ENCODE data around the gene FAR2.
"Not testable (repeated sequence)": the region's sequence is repeated elsewhere in the genome, so short reads cannot be mapped to it uniquely, and the experiment has no call there.

FAR2 gene

DNA sequence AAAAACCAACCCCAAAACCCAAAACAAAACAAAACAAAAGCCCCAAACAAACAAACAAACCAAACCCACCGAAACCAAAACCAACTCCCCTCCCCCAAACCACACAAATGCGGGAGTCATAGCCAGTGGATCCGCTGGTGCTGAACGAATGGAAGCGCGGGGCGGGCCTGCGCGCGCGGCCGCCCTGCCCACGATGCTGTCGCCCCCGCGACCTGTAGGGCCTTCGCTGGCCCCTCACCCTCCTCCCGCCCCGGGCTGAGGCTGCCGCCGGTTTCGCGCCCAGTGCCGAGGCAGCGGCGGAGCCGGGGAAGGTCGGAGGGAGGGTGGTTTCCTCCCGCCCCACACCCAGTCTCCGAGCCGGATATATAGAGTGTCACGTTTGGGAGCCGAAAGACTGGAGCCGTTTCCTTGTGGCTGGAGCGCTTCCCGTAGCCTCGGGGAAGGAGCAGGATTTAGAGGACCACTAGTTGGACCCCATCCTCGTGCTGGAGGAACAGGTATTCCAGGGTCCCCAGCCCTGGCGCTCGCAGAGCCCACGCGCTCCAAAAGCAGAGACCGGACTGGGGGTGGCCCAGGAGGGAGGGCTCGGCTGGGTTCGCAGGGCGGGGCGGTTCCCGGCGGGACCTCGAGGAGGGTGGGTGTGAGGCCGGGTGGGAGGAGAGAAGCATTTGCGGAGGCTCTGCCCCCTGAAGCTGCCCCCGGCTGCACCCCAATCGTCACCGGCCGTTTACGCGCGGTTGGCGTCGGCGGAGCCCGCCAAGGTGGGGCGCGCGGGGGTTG is at the start of gene FAR2:
Gene FAR2 (plus strand): TSS at position 368 of the 780 bp plus-strand sequence. CDS start 121,172 bp downstream, outside the sequence.
- DNase-seq (ENCODE audit: low spot score): peak; percentile 69

DNA sequence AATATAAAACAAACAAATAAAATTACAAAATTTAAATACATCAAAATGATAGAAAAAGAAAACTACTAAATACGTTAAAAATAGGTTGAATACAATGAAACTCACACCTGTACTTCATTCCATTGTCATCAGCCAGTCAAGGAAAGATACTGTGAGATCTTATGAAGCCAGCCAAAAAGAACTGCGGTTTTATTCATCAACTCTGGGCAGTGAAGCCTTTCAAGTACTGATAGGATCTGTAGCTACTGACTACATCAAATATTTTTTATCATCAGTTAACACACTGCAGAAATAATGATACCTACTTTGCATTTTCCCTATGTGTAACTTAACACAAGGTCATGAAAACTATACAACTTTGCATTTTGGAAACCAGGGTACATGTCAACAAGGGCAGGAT is 46.3 kb upstream of the FAR2 start:
- DNase-seq (ENCODE audit: low spot score): no peak

DNA sequence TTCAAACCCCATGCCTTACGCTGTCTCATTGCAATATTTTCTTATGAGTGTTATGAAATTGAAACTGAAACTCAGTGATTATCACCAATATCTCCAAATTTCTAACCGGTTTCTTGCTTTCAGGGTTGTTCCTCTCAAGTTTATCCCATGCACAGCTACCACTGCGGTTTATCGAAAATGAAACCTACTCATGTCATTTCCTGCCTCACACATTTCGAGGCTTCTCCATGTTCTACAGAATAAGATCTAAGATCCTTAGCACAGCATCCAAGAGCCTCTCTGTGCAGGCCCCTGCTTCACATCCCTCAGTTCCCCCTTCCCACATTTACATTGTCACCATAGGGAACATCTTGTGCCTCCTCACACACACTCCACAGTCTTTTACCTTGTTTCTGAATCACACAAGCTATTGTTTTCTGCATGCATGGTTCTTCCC is 45.5 kb upstream of the FAR2 start:
- DNase-seq (ENCODE audit: low spot score): no peak

DNA sequence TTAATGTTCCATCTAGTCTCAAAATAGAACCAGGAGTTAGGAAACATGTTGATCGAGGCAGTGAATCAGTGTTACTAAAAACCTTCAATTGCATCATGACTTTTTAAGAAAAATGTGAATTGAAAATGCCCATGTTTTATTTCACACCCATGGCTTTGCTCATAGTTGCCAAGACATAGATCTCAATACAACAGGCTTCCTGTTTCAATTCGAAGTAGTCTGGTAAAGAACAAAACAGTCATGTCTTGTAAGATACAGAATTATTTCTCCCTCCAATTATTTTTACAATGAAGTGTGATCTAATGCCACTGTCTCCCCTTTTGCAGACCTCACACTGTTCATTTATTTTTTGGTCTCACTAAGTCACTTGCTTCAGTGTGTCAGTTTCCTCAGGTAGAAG is 44.6 kb upstream of the FAR2 start:
- no peak for DNase-seq (ENCODE audit: low spot score)

DNA sequence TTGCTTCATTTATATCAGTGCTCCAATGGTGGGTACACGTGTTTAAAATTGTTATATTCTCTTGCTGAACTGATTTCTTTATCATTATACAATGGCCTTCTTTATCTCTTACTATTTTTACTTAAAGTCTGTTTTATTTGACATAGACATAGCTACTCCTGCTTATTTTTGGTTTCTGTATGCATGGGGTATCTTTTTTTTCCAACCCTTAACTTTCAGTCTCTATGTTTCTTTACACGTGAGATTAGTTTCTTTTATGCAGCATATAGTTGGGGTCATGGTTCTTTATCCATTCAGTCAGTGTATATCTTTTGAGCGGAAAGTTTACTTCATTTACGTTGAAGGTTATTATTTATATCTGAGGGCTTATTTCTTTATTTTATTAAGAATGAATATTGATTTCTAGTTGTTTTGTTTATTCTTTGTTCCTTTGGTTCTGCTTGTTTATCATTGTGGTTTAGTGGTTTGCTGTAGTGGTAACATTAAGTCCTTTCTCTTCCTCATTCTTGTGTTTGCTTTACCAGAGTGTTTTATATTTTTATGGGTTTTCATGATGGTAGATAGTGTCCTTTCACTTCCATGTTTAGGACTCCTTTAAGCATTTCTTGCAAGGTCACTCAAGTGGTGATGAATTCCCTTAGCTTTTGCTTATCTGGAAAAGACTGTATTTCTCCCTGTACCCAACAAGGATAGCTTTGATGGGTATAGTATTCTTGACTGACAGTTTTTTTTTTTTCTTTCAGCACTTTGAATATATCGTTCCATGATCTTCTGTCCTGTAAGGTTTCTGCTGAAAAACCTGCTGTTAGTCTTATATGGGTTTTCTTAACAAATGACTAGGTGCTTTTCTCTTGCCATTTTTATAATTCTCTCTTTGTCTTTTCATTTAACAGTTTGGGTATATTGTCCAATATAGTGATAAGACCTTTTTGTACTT is 38.3 kb upstream of the FAR2 start:
- no peak for DNase-seq (ENCODE audit: low spot score)

DNA sequence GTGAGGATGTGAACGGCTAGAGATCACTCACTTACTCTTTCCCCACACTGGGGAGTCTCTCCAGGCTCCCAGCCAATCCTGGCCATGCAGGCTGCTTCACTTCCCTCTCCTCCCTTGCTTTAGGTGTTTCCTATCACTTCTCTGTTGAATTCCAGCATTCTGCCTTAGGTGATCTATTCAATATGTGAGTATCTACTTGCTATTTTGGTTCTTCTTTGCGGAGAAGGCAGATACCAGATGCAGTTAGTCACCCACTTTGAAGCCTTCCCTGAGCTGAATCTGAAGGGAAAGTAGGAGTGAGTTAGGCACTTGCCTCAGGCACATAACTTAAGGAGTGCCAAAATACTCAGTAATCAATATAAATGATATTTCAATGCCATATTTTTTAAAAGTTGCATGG is 36.0 kb upstream of the FAR2 start:
- DNase-seq (ENCODE audit: low spot score): no peak

DNA sequence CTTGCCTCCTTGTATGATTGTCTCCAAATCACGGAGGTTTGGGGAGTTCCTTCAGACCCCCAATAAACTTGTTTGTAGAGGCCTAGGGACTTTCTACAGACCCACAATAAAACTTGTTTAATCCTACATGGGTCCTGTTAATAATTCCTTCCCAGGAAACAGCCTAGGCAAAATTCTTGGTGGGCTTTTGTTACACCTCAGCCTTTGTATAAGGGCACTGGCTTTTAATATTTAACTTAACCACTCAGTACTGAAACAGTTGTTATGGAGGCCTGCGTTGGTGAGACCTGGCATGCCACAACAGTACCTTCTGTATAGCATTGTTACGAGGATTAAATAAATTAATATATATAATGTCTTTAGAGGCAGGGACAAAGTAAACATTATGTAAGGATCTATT is 32.7 kb upstream of the FAR2 start:
- DNase-seq (ENCODE audit: low spot score): no peak

DNA sequence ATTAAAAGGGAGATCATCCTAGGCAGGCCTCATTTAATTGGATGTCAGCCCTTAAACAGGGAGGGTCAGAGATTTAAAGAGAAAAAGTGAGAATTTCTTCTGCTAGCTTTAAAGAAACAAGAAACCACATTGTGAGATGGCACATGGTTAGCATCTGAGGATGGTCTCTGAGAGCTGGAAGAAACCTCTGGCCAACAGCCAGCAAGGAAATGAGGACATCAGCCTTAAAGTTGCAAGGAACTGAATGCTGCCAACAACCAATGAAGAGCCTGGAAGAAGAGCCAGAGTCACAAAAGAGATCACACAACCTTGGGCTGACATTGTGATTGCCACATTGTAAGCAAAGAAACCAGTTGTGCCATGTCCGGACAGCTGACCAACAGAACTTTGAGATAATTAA is 17.5 kb upstream of the FAR2 start:
- no peak for DNase-seq (ENCODE audit: low spot score)

DNA sequence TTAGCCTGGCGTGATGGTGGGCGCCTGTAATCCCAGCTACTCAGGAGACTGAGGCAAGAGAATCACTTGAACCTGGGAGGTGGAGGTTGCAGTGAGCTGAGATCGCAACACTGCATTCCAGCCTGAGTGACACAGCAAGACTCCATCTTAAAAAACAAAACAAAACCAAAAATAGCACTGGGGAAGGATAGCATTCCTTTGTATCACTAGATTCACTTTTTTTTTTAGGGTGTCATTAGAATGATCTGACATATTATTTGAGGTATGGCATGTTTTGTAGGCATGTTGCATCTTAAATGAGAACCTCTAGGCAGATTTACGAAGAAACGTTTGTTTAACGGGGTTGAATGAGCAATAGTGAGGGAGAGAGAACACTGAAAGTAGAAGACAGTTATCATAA is 16.8 kb upstream of the FAR2 start:
- no peak for DNase-seq (ENCODE audit: low spot score)

DNA sequence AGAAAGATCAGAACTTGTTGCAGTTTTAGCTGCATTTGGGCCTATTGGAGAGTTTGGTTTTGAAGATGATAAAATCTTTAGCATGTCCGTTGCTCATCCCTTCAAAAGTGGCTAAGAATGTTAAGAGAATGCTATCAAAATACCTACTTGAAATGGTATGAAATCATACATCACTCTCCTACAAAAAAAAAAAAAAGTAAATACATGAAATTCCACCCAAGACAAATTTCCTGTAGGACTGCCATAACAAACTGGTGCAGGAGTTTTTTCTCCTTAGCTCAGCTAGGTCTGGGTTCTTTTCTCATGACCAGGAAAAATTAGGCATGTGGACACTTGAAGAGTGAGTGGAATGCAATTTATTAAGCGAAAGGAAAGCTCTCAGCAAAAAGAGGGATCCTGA is 15.9 kb upstream of the FAR2 start:
- no peak for DNase-seq (ENCODE audit: low spot score)

DNA sequence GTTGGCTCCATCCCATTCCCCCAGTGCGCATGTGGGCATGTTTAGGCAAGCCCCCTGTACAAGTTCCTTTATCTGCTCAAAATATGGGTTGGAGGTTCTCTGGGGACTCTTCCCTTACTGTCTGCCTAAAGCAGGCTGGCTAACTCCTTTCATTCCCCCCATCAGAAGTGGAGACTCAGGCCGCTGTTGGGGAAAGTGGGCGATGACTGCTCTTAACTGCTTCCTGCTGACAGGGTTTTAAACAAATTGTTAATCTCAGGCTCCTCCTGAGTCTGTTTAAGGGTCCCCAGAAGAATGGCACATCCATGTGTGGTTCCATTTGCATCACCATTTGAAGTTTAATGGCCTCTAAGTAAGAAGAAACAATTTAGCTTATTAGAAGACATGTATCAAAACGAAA is 15.4 kb upstream of the FAR2 start:
- no peak for DNase-seq (ENCODE audit: low spot score)

DNA sequence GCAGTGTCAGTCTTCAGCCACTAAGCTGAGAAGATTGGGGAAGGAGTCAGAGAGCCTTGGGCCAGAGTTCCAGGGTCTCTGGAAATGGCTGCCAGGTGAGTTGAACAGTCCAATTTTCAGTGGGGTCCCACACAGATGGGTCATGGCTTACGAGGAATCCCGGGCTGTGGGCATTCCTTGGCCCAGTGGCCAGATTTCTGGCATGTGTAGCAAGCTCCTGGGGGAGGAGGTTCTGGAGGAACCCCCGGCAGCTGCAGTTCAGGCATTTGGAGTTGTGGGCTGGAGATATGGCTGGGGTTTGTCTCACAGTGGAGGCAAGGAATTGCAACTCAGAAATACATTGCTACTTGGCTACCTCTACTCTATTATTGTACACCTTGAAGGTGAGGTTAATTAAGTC is 10.8 kb upstream of the FAR2 start:
- not testable (repeated sequence) for DNase-seq (ENCODE audit: low spot score)

DNA sequence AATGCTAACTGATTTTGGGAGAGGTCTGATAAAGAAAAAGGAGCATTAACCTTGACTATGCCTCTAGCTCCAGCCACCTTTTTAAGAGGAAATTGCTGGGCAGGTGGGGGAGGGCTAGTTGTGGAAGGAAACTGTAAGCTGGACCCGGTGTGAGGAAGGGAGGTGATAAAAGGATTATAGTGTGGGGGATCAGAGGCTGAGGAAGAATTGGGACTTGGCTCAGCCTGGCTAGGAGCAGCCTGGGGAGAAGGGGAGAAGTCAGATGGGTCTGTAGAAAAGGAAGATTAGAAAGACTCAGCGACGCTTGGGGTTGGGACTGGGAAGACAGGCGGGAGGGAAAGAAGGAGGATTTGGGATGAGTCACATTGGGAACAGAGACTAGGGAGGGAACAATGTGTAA is 10.2 kb upstream of the FAR2 start:
- DNase-seq (ENCODE audit: low spot score): not testable (repeated sequence)

DNA sequence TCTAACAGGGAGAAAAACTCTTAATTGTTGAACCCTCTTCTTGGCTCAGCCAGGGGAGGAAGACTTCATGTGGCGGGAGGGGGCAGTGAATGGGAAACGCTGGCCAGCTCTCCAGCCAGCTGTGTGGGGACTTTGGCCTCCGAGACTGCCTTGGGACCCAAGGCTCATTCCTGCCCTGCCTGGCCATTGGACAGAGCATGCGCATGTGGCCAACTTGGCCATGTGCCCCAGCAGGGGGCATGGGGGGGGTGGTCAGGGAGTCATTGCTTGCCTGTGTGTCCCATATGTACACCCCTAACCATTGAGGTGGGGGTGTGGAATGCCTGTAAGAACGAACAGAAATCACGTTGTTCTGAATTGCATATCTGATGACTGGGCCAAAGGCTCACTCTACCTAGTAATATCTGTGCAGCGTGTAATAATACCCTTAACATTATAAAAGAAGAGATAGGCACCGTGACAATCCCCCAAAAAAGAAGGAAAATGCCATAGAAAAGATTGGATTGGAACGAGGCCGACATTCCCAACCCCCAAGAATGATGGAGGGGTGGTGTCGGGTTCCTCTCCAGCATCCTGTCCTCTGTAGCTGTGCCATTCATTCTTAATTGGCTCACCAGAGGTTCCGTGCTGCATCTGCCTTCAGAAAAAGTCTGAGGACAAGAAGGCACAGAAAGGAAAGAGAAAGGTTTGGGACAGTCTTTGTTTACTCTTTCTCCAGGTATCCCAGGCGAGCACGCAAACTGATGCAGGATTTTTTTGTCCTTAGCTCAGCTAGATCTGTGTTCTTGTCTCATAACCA is 3.5 kb upstream of the FAR2 start:
- DNase-seq (ENCODE audit: low spot score): no peak

DNA sequence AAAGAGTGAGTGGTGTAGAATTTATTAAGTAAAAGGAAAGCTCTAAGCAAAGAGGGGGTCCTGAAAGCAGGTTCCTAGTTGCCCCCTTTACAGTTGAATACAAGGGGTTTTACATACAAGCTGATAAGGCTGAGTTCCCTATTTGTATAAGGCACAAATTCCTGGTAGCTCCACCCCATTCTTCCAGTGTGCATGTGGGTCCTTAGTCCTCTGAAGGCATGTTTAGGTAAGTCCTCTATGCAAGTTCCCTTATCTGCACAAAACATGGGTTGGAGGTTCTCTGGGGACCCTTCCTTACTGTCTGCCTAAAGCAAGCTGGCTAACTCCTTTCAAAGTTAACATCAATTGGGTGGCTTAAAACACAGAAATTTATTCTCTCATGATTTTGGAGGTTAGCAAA is 2.9 kb upstream of the FAR2 start:
- no peak for DNase-seq (ENCODE audit: low spot score)

DNA sequence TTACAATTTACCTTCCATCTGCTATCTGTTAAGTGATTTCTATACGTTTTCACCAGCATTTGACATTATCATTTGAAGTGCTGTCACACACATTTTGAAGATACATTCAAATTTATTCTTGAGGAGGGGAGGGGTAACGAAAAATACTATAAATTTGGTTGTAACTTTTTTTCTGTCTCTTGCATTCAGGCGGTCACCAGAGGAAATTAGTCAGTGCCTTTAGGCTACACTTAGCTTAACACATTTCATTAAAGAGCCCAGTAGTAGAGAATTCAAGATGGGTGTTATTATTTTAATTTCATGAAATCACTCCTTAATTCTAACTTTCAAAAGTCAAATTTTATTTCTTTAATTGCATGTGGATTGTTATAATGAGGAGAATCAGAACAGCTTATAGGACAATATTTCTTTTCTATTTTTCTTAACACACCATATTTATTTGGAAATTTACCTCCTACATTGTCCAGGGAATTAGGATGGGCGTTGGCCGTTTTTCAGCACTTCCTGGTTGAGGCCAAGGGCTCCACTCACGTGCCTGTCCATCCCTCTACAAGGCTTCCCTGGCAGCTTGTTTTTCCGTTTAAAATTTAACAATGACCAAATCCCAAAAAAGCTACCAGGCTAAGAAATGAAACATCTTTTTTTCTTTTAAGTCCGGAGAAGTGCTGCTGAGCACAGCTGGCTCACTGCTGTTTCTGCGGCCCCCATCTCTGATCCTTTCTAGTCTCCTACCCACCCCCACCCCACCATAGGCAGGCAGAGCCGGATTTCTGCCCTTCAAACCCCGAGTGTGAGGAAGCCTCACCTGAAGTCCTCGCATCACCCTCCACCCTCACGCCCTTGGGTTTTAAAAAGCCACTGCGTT is 1.1 kb upstream of the FAR2 start:
- DNase-seq (ENCODE audit: low spot score): peak; percentile 42

DNA sequence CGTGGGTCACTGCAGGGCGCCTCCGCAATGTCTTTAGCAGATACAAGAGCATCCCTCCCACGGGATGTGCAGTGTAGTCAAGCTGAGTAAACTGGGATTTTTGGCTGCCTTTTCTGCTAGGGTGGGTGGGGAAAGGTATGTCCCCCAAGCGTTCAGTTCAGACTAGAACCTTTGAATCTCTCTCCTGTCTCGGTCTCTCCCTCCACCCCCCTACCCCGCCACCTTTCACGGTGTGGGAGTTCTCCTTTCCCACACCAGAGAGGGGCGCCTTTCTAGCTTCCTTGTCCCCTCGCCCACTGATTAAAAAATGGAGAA is 525 bp upstream of the FAR2 start:
- peak; percentile 46 for DNase-seq (ENCODE audit: low spot score)

DNA sequence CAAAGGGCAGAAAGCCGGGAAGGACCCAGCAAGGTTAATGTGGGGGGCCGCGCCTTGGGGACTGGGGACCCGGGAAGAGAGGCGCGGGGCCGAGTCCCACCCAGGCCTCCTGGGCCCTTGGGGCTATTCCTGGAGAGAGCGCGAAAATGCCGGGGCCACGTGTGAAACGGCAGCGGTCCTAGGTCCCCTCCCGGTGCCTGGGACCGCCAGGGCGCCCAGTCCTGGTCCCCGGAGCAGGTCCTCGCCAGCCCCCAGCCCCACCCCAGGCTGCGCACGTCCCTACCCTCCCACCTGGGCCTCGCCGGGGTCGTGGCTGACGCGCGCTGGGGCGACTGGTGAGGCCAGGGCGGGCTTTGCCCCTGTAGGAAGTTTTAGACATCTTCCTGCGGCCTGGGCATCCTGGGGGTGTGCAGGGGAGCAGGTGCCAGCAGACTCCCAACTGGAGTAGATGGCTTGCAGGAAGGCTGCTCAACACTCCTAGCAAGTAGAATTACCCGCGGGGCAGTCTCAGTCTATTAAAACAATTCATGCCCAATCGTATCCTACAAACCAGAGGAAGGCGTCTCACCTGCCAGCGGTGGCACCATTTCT is 708 bp downstream of the FAR2 start:
- DNase-seq (ENCODE audit: low spot score): no peak

DNA sequence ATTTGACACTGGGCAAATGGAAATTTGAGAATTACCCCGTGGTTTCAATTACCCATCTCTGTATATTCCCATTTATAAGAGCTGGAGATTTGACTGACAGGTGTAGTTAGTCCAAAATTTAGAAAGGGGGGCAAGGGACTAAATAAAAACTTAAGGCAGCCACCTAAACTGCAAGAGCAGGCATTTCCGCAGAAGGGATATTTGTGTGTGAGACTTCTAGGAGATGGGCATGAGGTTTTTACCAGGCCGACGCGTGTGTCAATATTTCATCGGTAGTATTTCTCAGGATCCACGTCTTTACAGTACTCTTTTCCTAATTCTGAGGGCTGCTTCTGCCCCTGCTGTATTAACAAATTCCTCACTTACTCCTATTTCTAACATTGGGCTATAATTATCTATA is 1.4 kb downstream of the FAR2 start:
- no peak for DNase-seq (ENCODE audit: low spot score)

DNA sequence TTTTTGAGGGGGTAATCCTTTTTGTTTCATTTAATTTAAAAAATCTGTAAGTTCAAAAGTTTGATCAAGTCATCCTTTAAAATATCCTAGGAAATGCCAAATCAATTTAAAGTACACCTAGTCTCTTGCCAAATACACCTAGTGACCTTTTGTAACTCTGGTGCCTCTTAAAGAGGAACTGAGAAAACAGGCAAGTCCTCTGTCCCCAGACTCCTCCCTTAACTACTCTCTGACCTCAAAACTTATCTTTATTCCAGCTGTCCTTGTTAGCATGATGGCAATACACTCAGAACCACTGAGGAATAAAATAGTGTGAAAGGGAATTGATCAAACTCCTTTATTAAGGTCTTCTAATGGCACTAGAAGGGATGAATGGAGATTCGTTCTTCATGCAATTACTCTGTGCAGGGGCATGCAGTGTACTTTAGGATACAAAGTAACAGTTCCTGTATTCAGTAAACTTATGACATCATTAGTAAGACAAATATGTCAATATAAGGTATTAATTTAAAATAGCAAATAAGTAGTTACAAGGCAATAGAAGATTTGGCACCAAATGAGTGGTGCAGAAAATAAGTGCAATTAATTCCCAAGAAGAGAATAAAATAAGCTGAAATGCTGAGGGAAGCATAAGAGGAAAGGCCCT is 3.3 kb downstream of the FAR2 start:
- DNase-seq (ENCODE audit: low spot score): no peak
